NB4 (cell line): ENCODE data around the gene LPAR6.

Experiments
- DNase-seq: peaks from one replicate; pipeline ENCODE4 v3.0.0; 2010; ENCODE audit warnings: low read depth
- H3K4me3 ChIP-seq: one replicate; pipeline ENCODE4 v1.5.1; 2011; ENCODE audit warnings: mild to moderate bottlenecking, low read depth, low read length, moderate library complexity
- MAX ChIP-seq: IDR thresholded peaks from 2 replicates; pipeline ENCODE4 v1.6.1; 2011; ENCODE audit warnings: low read depth, low read length
- MYC ChIP-seq: IDR thresholded peaks from 2 replicates; pipeline ENCODE4 v1.6.1; 2011; ENCODE audit warnings: low read depth, low read length
- POLR2A ChIP-seq: IDR thresholded peaks from 2 replicates; pipeline ENCODE4 v1.6.1; 2011; ENCODE audit warnings: mild to moderate bottlenecking; ENCODE audit not compliant: insufficient read length; ENCODE audit errors: extremely low read depth
- TF ChIP-seq, protein P1 (sequence below): IDR thresholded peaks from one replicate; pipeline ENCODE4 v1.5.1; 2012; ENCODE audit warnings: low read depth, low read length

Gene LPAR6

GRCh38 chr13:48398450-48399095 is 14.3 kb downstream of the LPAR6 start:
- no peak for DNase-seq
- no peak overlapping the region for H3K4me3 ChIP-seq
- no peak for TF ChIP-seq MYC

DNA sequence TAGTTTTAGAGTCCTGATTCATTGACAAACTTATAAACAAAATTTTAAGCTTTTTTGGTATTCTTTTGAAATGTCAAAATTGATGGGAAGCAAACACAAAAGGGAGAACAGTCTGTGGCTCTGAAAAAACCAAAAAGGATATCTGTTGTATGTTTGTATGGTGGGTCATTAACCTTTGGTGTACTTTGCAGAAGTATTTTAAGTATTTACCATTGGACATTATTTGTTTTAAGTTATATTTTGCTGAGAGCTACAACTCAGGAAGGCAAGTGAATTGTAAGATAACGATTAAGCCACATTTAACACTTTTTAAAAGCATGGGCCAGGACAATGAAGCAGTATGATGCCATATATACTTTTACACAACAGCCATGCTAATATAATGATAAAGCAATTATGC is 15.2 kb downstream of the LPAR6 start:
- DNase-seq = no peak
- no peak overlapping the region for H3K4me3 ChIP-seq
- TF ChIP-seq MAX (no peak), POLR2A (no peak), MYC (no peak)
- TF ChIP-seq, protein P1, sequence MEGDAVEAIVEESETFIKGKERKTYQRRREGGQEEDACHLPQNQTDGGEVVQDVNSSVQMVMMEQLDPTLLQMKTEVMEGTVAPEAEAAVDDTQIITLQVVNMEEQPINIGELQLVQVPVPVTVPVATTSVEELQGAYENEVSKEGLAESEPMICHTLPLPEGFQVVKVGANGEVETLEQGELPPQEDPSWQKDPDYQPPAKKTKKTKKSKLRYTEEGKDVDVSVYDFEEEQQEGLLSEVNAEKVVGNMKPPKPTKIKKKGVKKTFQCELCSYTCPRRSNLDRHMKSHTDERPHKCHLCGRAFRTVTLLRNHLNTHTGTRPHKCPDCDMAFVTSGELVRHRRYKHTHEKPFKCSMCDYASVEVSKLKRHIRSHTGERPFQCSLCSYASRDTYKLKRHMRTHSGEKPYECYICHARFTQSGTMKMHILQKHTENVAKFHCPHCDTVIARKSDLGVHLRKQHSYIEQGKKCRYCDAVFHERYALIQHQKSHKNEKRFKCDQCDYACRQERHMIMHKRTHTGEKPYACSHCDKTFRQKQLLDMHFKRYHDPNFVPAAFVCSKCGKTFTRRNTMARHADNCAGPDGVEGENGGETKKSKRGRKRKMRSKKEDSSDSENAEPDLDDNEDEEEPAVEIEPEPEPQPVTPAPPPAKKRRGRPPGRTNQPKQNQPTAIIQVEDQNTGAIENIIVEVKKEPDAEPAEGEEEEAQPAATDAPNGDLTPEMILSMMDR = no peak

GRCh38 chr13:48393698-48394085 is 19.2 kb downstream of the LPAR6 start:
- no peak for DNase-seq
- TF ChIP-seq, protein P1 = no peak
- TF ChIP-seq MAX (no peak), MYC (no peak), POLR2A (no peak)
- H3K4me3 ChIP-seq = no peak overlapping the region

- H3K4me3 ChIP-seq = no peak overlapping the region
- TF ChIP-seq POLR2A (no peak), MAX (no peak), MYC (no peak)
- TF ChIP-seq, protein P1 = no peak
- DNase-seq = no peak
Measured at GRCh38 chr13:48393030-48393697, 19.7 kb downstream of the LPAR6 start.

DNA sequence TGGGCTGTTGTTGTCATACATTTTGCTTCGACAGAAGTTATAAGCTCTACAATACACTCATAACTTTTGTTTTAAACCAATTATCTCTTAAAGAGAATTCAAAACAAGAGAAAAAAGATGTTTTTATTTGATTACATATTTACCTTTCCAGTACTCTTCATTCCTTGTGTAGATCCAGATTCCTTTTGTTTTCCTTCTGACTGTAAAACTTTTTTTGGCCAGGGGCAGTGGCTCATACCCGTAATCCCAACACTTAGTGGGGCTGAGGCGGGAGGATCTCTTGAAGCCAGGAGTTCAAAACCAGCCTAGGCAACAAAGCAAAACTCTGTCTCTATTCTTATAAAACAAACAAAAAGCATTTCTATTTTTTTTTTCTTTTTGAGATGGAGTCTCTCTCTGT is 21.7 kb downstream of the LPAR6 start:
- TF ChIP-seq MAX (no peak), POLR2A (no peak), MYC (no peak)
- TF ChIP-seq, protein P1 = no peak

DNA sequence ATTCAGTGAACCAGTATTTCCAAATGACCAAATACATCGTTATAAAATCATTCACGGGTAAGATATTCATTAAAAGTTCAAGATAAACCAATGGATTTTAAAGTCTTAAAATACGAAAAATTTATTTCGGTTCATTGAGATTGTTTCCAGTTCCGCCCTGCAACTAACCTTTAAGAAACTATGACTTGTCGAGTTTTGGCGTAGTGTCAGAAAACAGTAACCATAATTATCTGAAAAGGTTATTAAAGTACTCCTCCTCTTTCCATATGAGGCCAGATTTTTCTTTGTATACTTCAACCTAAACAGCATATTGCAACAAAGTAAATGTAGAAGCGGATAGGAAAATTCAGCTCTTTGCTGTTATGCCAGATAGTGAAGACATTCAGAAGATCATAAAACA is 26.1 kb downstream of the LPAR6 start:
- TF ChIP-seq, protein P1 = no peak
- TF ChIP-seq MYC (no peak), MAX (no peak), POLR2A (no peak)
- no peak overlapping the region for H3K4me3 ChIP-seq
- no peak for DNase-seq

More for the DNA sequence above, 21.7 kb downstream of the LPAR6 start:
- no peak for DNase-seq
- H3K4me3 ChIP-seq = no peak overlapping the region
